GM12875 (cell line): ENCODE data around the gene HMGCLL1.

Source experiments
- H3K4me3 ChIP-seq: one replicate; pipeline ENCODE4 v1.5.1; 2011; ENCODE audit warnings: low read depth, low read length, control low read depth
- CTCF ChIP-seq: IDR thresholded peaks from 2 replicates; pipeline ENCODE4 v1.5.1; 2011; ENCODE audit warnings: low read depth, mild to moderate bottlenecking, control low read depth, inconsistent platforms, low read length, moderate library complexity, borderline replicate concordance; ENCODE audit not compliant: insufficient read depth

The HMGCLL1 gene

GRCh38 chr6:55584654-55585354, 5.8 kb upstream of the HMGCLL1 start:
- no peak for TF ChIP-seq CTCF
- H3K4me3 ChIP-seq = no peak overlapping the region

DNA sequence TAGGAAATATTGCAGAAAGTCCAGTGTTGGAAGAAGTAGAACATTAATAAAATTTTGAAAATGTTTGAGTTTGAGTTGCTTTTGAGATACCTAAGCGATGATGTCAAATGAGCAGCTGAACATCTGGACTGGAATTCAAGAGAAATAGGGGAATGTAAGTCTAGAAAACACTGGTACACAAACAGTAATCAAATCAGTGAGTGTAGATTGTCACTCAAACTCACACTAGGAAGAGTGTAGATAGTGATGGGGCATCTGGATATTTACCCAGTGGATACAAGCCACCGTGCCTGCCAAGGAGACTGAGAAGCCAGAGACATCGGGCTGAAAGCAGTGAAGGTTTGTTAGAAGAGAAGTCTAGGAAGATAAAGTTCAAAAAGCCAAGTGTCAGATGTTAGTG, 2.2 kb downstream of the HMGCLL1 start:
- no peak for TF ChIP-seq CTCF
- H3K4me3 ChIP-seq = no peak overlapping the region

DNA sequence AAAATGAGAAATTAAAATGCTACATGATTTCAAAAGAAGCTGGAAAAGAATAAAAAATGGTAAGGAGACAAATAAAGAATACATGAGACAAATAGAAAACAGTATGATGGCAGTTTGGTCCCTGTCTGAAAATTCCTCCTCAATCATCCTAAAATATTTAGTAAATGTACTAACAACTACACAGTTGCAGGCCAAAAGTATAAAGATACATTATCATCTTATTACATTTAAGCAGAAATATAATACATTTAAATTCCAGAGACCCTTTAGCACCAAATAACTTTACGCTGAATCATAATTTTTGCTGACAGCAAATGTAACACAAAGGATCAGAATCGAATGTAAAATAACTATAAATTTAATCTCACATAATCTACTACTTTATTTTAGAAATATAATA, 4.4 kb downstream of the HMGCLL1 start:
- TF ChIP-seq CTCF = no peak
- no peak overlapping the region for H3K4me3 ChIP-seq

- TF ChIP-seq CTCF = no peak
- H3K4me3 ChIP-seq = no peak overlapping the region
Observed at GRCh38 chr6:55569638-55570037, 9.4 kb downstream of the HMGCLL1 start.

- no peak for TF ChIP-seq CTCF
- H3K4me3 ChIP-seq = no peak overlapping the region
Observed at GRCh38 chr6:55568808-55569439, 10.1 kb downstream of the HMGCLL1 start.

- no peak for TF ChIP-seq CTCF
- no peak overlapping the region for H3K4me3 ChIP-seq
Observed at GRCh38 chr6:55567558-55567957, 11.4 kb downstream of the HMGCLL1 start.
